Measurements from ENCODE around the gene TAF11L7.
"Not testable (repeated sequence)": the region's sequence is repeated elsewhere in the genome, so short reads cannot be mapped to it uniquely, and the experiment has no call there.

The TAF11L7 gene

DNA sequence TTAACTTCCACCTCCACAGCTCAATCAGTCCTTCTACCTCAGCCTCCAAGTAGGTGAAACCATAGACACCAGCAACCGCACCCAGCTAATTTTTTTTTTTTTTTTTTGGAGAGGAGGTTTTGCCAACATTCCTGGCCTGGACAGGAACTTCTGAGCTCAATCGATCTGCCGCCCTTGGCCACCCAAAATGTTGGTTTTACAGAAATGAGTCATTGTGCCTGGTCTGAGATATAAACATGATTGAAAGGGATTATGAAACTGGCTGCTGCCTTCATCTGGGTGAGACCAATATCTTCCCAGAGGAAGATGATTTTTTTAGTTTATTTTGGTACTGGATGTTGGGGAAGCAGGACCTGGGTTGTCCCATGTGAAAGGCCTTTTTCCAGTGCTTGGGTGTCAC, 33.8 kb upstream of the TAF11L7 start:
- no peaks in the 10 kb centered on the region for H3K27me3 ChIP-seq (ENCODE audit: low read depth, low read length)
- H3K79me2 ChIP-seq (ENCODE audit: low read length): no peaks in the 10 kb centered on the region
- H2AFZ ChIP-seq (ENCODE audit: low read depth, low read length): no peak overlapping the region
- H3K36me3 ChIP-seq (replicated peaks; ENCODE audit: low read depth, low read length): no peaks in the 10 kb centered on the region
- no peak overlapping the region for H3K27ac ChIP-seq (ENCODE audit: low read length)
- H3K9ac ChIP-seq (ENCODE audit: low read length): no peak overlapping the region
- H4K20me1 ChIP-seq (ENCODE audit: insufficient read depth, low read length): no peaks in the 10 kb centered on the region
- H3K4me2 ChIP-seq (ENCODE audit: low read length): no peak overlapping the region
- no peak overlapping the region for H3K4me3 ChIP-seq (ENCODE audit: low read length)
- no peak for TF ChIP-seq EZH2phosphoT487 (IDR thresholded peaks at IDR 0.05; ENCODE audit: low read depth)
- TF ChIP-seq, protein P1, sequence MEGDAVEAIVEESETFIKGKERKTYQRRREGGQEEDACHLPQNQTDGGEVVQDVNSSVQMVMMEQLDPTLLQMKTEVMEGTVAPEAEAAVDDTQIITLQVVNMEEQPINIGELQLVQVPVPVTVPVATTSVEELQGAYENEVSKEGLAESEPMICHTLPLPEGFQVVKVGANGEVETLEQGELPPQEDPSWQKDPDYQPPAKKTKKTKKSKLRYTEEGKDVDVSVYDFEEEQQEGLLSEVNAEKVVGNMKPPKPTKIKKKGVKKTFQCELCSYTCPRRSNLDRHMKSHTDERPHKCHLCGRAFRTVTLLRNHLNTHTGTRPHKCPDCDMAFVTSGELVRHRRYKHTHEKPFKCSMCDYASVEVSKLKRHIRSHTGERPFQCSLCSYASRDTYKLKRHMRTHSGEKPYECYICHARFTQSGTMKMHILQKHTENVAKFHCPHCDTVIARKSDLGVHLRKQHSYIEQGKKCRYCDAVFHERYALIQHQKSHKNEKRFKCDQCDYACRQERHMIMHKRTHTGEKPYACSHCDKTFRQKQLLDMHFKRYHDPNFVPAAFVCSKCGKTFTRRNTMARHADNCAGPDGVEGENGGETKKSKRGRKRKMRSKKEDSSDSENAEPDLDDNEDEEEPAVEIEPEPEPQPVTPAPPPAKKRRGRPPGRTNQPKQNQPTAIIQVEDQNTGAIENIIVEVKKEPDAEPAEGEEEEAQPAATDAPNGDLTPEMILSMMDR (IDR thresholded peaks at IDR 0.05; ENCODE audit: low read depth, low read length): no peak
- no peaks in the 10 kb centered on the region for H3K9me3 ChIP-seq (ENCODE audit: insufficient read depth, low read length)
- H3K4me1 ChIP-seq (ENCODE audit: low read length): no peaks in the 10 kb centered on the region

GRCh38 chr5:17614872-17615605, 29.5 kb upstream of the TAF11L7 start:
- Histone ChIP-seq H3K79me2 (ENCODE audit: low read length) (no peaks in the 10 kb centered on the region), H4K20me1 (ENCODE audit: insufficient read depth, low read length) (no peaks in the 10 kb centered on the region), H3K9me3 (ENCODE audit: insufficient read depth, low read length) (no peaks in the 10 kb centered on the region), H3K36me3 (replicated peaks; ENCODE audit: low read depth, low read length) (no peaks in the 10 kb centered on the region), H3K27ac (ENCODE audit: low read length) (no peak overlapping the region), H3K4me3 (ENCODE audit: low read length) (no peak overlapping the region), H3K4me1 (ENCODE audit: low read length) (no peaks in the 10 kb centered on the region), H3K9ac (ENCODE audit: low read length) (no peak overlapping the region), H3K27me3 (ENCODE audit: low read depth, low read length) (no peaks in the 10 kb centered on the region), H2AFZ (ENCODE audit: low read depth, low read length) (no peak overlapping the region), H3K4me2 (ENCODE audit: low read length) (no peak overlapping the region)
- TF ChIP-seq, protein P1 (IDR thresholded peaks at IDR 0.05; ENCODE audit: low read depth, low read length): no peak
- TF ChIP-seq EZH2phosphoT487 (IDR thresholded peaks at IDR 0.05; ENCODE audit: low read depth): no peak

DNA sequence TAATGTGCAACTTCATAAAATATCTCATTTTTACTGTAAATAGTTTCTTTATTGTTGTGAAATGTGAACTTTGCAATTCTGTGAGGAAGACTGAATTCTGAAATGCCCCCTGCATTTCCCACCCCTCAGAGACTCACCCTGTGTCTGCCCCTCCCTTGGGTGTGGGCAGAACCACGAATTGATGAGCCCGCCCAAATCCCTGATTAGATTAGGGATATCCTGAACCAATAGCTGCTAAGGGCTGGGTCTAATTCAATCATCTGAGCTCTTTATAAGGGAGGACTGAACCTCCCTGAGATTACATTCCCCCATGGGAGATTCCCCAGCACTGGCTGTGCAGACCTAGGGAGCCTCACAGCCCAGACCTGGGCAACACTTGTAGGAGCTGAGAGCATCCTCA, 24.5 kb upstream of the TAF11L7 start, which contains the start of gene TAF11L12:
Gene TAF11L12 (plus strand): TSS at position 301 of the 400 bp plus-strand sequence.
- not testable (repeated sequence) for H3K4me3 ChIP-seq (ENCODE audit: low read length); H3K27ac ChIP-seq (ENCODE audit: low read length); H4K20me1 ChIP-seq (ENCODE audit: insufficient read depth, low read length); H3K4me1 ChIP-seq (ENCODE audit: low read length); H3K4me2 ChIP-seq (ENCODE audit: low read length); H3K79me2 ChIP-seq (ENCODE audit: low read length); H2AFZ ChIP-seq (ENCODE audit: low read depth, low read length); H3K9ac ChIP-seq (ENCODE audit: low read length); H3K27me3 ChIP-seq (ENCODE audit: low read depth, low read length); H3K9me3 ChIP-seq (ENCODE audit: insufficient read depth, low read length); H3K36me3 ChIP-seq (replicated peaks; ENCODE audit: low read depth, low read length)

DNA sequence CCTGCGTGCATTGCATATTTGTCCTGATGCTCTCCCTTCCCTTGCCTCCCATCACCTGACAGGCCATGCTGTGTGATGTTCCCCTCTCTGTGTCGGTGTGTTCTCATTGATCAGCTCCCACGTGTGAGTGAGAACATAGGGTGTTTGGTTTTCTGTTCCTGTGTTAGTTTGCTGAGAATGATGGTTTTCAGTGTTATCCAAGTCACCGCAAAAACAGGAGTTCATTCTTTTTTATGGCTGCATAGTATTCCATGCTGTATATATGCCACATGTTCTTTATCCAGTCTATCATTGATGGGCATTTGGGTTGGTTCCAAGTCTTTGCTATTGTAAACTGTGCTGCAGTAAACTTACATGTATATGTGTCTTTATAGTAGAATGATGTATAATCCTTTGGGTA, 21.9 kb upstream of the TAF11L7 start:
- not testable (repeated sequence) for H3K79me2 ChIP-seq (ENCODE audit: low read length); H2AFZ ChIP-seq (ENCODE audit: low read depth, low read length); H3K9me3 ChIP-seq (ENCODE audit: insufficient read depth, low read length); H3K9ac ChIP-seq (ENCODE audit: low read length); H3K27me3 ChIP-seq (ENCODE audit: low read depth, low read length); H3K27ac ChIP-seq (ENCODE audit: low read length); H4K20me1 ChIP-seq (ENCODE audit: insufficient read depth, low read length); H3K4me3 ChIP-seq (ENCODE audit: low read length); H3K4me1 ChIP-seq (ENCODE audit: low read length); H3K36me3 ChIP-seq (replicated peaks; ENCODE audit: low read depth, low read length); H3K4me2 ChIP-seq (ENCODE audit: low read length)

DNA sequence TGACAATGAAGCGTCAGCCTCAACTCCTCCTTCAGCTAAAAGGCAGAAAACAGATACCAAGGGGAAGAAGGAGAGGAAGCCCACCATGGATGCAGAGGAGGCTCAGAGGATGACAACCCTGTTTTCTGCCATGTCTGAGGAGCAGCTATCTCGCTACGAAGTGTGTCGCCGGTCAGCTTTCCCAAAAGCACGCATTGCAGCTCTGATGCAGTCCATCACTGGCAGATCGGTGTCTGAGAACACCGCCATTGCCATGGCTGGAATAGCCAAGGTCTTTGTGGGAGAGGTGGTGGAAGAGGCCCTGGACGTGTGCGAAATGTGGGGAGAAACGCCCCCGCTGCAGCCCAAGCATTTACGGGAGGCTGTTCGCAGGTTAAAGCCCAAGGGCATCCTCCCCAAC, 19.4 kb upstream of the TAF11L7 start:
- Histone ChIP-seq H4K20me1 (ENCODE audit: insufficient read depth, low read length) (no peaks in the 10 kb centered on the region), H2AFZ (ENCODE audit: low read depth, low read length) (no peak overlapping the region), H3K27me3 (ENCODE audit: low read depth, low read length) (no peaks in the 10 kb centered on the region), H3K9ac (ENCODE audit: low read length) (no peak overlapping the region), H3K4me2 (ENCODE audit: low read length) (no peak overlapping the region), H3K36me3 (replicated peaks; ENCODE audit: low read depth, low read length) (no peaks in the 10 kb centered on the region), H3K4me1 (ENCODE audit: low read length) (no peaks in the 10 kb centered on the region), H3K27ac (ENCODE audit: low read length) (no peak overlapping the region), H3K9me3 (ENCODE audit: insufficient read depth, low read length) (no peaks in the 10 kb centered on the region), H3K79me2 (ENCODE audit: low read length) (no peaks in the 10 kb centered on the region), H3K4me3 (ENCODE audit: low read length) (no peak overlapping the region)
- TF ChIP-seq EZH2phosphoT487 (IDR thresholded peaks at IDR 0.05; ENCODE audit: low read depth): no peak
- TF ChIP-seq, protein P1 (IDR thresholded peaks at IDR 0.05; ENCODE audit: low read depth, low read length): no peak

- H4K20me1 ChIP-seq (ENCODE audit: insufficient read depth, low read length): not testable (repeated sequence)
Measured at GRCh38 chr5:17603880-17604279, 18.3 kb upstream of the TAF11L7 start, which contains the start of gene TAF11L11. TSS of gene TAF11L11 (plus strand) at chr5:17604183.

GRCh38 chr5:17597728-17598127, 12.2 kb upstream of the TAF11L7 start, which contains the start of gene TAF11L10:
TSS of gene TAF11L10 (minus strand) at chr5:17597828.
- H3K4me1 ChIP-seq (ENCODE audit: low read length); H3K79me2 ChIP-seq (ENCODE audit: low read length); H3K27ac ChIP-seq (ENCODE audit: low read length); H3K9me3 ChIP-seq (ENCODE audit: insufficient read depth, low read length); H3K4me3 ChIP-seq (ENCODE audit: low read length); H4K20me1 ChIP-seq (ENCODE audit: insufficient read depth, low read length); H3K4me2 ChIP-seq (ENCODE audit: low read length); H2AFZ ChIP-seq (ENCODE audit: low read depth, low read length); H3K36me3 ChIP-seq (replicated peaks; ENCODE audit: low read depth, low read length); H3K27me3 ChIP-seq (ENCODE audit: low read depth, low read length); H3K9ac ChIP-seq (ENCODE audit: low read length): not testable (repeated sequence)

More at GRCh38 chr5:17603880-17604279, 18.3 kb upstream of the TAF11L7 start, which contains the start of gene TAF11L11:
- H3K9ac ChIP-seq (ENCODE audit: low read length); H3K4me2 ChIP-seq (ENCODE audit: low read length); H3K27ac ChIP-seq (ENCODE audit: low read length); H3K79me2 ChIP-seq (ENCODE audit: low read length); H3K4me3 ChIP-seq (ENCODE audit: low read length); H3K36me3 ChIP-seq (replicated peaks; ENCODE audit: low read depth, low read length); H3K27me3 ChIP-seq (ENCODE audit: low read depth, low read length); H3K9me3 ChIP-seq (ENCODE audit: insufficient read depth, low read length); H3K4me1 ChIP-seq (ENCODE audit: low read length); H2AFZ ChIP-seq (ENCODE audit: low read depth, low read length): not testable (repeated sequence)
